NCI-H1092 treated with DMSO at 0.1 percent for 48 hours (cell line): ENCODE measurements around the gene GRN.
"Not testable (repeated sequence)": the region's sequence is repeated elsewhere in the genome, so short reads cannot be mapped to it uniquely, and the experiment has no call there.

Source experiments
- DNase-seq: peaks from one replicate; lab custom pipeline; 2025; lab: John Stamatoyannopoulos, UW

The GRN gene

DNA sequence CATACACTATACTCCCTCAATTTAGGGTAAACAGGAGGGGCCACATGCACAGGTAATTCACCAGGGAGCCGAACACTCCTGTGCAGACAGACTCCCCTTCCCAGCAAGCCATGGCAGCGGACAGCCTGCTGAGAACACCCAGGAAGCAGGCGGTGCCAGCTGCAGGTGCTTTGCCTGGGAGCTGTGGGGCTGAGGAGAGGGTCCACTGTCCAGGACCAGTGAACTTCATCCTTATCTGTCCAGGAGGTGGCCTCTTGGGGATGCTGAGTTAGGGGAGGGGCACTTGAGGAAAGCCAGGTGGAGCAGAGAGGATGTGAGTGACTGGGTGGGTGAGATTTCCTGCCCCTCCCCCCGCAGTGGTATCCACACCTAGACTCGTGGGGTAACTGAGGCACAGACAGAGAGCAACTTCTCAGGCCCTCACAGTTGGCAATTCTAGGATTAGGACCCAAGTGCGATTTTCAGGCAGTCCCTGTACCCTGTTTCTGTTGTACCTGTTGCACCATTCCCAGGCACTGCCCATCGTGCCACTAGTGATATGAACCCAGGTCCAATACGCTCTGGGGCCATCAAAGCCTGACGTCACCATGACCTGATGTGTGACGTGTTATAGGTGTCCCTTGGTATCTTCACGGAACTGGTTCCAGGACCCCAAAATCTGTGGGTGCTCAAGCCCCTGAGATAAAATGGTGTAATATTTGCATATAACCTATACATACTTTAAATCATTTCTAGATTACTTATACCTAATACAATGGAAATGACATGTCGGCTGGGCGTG lies 1.2 kb downstream of the GRN start:
- no peak for DNase-seq

DNA sequence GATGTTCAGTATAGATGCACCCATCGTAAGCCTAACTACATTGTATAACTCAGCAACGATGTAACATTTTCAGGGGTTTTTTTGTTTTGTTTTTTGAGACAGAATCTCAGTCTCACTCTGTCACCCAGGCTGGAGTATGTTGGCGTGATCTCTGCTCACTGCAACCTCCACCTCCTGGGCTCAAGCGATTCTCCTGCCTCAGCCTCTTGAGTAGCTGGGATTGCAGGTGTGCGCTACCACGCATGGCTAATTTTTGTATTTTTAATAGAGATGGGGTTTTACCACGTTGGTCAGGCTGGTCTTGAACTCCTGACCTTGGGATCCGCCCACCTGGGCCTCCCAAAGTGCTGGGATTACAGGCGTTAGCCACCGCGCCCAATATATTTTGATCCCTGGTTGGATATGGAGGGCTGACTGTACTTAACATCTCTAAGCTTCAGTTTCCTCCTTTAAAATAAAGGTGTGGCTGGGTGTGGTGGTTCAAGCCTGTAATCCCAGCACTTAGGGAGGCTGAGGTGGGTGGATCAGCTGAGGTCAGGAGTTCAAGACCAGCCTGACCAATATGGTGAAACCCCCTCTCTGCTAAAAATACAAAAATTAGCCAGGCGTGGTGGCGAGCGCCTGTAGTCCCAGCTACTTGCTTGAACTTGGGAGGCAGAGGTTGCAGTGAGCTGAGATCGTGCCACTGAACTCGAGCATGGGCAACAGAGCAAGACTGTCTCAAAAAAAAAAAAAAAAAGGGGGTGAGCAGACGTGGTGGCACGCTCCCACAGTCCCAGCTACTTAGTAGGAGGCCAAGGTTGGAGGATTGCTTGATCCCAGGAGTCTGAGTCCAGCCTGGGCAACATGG lies 2.3 kb downstream of the GRN start:
- DNase-seq: not testable (repeated sequence)

- no peak for DNase-seq
Measured at GRCh38 chr17:44348234-44348987, 3.3 kb downstream of the GRN start.

DNA sequence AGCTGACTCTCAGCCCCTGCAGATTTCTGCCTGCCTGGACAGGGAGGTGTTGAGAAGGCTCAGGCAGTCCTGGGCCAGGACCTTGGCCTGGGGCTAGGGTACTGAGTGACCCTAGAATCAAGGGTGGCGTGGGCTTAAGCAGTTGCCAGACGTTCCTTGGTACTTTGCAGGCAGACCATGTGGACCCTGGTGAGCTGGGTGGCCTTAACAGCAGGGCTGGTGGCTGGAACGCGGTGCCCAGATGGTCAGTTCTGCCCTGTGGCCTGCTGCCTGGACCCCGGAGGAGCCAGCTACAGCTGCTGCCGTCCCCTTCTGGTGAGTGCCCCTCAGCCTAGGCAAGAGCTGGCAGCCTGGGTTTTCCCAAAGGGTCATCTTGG lies 3.9 kb downstream of the GRN start:
- no peak for DNase-seq

- no peak for DNase-seq
Measured at GRCh38 chr17:44349553-44350070, 4.5 kb downstream of the GRN start.

DNA sequence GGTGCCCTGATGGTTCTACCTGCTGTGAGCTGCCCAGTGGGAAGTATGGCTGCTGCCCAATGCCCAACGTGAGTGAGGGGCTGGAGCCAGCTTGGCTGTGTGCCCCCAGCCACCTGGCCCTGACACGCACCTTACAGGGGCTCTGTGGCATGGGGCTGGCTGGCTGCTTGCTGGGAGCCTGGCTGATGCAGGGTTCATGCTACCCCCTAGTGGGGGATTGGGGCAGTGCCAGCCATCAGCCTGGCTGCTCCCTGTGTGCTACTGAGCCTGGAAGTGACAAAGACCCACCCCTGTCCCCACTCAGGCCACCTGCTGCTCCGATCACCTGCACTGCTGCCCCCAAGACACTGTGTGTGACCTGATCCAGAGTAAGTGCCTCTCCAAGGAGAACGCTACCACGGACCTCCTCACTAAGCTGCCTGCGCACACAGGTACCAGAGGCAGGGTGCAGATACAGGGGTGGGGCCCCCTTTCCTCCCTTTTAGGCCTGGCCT lies 5.7 kb downstream of the GRN start:
- DNase-seq: peak; percentile 39

DNA sequence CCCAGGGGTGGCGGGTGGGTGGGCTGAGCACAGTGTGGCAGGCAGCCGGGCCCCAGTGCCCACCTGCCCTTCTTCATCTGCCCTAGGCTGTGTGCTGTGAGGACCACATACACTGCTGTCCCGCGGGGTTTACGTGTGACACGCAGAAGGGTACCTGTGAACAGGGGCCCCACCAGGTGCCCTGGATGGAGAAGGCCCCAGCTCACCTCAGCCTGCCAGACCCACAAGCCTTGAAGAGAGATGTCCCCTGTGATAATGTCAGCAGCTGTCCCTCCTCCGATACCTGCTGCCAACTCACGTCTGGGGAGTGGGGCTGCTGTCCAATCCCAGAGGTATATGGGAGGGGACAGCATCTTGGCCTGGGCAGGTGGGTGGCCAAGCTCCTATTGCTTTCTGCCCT lies 6.4 kb downstream of the GRN start:
- DNase-seq: no peak

GRCh38 chr17:44351961-44352827 lies 7.1 kb downstream of the GRN start:
- no peak for DNase-seq

DNA sequence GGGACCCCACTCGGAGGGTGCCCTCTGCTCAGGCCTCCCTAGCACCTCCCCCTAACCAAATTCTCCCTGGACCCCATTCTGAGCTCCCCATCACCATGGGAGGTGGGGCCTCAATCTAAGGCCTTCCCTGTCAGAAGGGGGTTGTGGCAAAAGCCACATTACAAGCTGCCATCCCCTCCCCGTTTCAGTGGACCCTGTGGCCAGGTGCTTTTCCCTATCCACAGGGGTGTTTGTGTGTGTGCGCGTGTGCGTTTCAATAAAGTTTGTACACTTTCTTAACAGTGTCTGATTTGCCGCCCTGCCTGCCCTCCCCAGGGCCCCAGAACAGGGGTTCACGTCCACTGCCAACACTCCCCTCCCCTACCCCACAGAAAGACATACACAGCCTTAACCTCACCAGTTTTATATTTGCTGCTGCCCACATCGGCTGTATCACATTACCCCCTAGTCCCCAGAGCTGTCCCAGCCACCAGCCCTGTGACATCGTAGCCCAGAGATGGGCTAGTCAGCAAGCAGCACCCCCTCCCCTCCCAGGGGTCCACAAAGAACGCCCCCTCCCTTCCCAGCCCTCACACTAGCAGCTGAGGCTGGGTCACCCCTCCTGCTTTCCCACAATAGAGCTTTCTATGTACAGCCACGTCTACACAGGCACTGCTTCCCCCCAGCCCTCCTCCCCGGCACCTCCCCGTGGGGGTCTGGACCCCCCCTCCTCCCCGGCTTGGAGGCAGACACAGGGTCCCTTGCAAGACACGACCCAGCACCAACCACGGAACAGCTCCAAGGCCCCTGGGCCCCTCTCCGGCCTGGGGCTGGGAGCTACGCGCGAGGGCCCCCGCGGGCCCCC lies 7.9 kb downstream of the GRN start:
- no peak for DNase-seq

DNA sequence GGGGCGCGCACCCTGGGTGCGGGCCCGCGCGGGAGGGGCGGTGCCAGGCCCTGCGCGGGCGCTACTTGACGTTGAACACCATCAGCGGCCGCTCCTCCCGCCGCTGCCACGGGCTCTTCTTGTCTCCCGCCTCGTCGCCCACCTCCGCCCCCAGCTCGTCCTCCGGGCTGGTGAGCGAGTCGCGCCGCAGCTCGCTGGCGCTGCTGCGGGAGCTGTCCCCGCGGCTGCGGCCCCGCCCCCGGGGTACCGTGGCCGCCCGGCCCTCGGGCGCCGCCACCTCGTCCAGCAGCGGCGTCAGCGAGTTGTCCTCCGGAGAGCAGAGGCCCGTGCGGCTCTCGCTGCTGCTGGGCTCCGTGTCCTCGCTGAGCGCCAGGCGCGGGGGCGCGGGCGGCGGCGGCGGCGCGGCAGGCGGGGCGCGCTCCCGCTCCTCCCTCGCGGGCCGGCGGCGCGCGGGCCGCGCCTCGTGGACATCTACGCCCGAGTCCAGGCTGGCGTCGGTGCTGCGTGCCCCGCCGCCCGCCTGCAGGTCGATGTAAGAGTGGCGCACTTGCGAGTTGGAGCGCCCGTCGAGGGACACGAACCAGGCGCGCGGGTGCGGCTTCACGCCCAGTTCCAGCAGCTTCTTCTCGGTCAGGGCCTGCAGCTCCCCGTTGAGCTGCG lies 8.7 kb downstream of the GRN start:
- DNase-seq: no peak

GRCh38 chr17:44354582-44355561 lies 9.8 kb downstream of the GRN start:
- no peak for DNase-seq

DNA sequence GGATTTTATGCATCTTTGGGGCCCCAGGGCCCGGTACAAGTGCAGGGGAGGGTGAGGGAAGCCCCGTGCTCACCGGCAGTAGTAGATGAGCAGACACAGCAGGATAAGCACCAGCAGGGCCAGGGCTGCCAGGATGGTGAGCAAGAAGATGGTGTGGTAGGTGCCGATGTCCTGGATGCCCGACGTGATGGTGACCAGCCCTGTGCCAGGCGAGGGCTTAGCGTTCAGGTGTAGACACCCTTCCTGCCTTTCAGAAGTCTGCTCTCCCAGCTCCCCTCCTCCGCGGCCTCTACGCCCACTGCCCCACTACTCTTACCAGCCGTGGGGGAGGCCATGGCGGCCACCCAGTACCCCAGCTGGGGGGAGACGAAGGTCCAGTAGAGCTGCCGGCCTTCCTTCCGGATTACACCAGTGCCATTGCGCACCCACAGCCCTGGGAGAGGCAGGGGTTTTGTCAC lies 10.6 kb downstream of the GRN start:
- no peak for DNase-seq

- DNase-seq: no peak
Measured at GRCh38 chr17:44356241-44356640, 11.1 kb downstream of the GRN start.

GRCh38 chr17:44358066-44358465 lies 13.0 kb downstream of the GRN start:
- DNase-seq: no peak

DNA sequence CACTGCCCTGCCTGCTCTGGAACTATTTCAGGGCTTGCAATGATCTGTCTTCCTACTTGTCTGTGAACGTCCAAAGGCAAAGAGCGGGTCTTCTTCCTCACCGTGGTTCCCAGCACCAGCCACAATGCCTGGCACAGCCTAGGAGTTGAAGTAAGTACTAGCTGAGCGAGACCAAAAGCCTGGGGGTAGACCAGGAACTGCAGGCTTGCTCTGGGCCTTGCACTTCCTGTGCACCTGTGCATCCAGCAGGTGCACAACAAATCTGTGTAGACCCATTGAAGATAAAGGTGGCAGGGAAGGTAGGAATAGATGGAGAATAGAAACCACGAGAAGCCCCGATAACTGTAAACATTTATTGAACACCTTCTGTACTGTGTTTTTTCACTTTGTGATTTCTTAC lies 13.9 kb downstream of the GRN start:
- DNase-seq: no peak

DNA sequence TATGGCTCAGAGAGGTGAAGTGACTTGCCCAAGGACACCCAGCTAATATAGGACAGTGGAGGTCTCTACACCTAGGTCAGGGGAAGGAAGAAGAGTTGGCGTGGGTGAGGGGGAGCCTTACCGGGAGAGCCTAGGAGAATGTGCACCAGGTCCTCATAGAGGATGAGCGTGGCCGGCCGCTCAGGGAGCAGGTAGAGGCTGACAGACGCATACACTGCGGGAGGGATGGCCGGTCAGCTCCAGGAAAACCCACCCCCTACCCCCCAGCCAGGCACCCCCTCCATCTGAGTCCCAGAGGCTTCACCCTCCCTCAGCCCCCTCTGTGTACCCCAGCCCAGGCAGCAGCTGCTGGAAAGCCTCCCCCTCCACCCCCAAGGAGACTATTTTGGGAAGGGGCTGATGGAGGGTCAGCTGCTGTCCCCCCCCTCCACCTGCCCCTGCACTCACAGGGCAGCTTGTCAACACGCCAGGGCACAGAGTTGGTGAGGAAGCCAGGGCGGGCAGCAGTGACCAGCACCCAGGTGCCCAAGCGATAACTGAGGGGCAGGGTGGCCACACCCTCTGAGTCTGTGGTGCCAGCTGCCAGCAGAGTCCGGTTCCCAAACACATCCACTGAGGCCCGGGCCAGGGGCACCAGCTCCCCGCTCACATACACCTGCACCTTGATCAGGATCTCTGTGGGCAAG lies 14.5 kb downstream of the GRN start:
- DNase-seq: no peak

DNA sequence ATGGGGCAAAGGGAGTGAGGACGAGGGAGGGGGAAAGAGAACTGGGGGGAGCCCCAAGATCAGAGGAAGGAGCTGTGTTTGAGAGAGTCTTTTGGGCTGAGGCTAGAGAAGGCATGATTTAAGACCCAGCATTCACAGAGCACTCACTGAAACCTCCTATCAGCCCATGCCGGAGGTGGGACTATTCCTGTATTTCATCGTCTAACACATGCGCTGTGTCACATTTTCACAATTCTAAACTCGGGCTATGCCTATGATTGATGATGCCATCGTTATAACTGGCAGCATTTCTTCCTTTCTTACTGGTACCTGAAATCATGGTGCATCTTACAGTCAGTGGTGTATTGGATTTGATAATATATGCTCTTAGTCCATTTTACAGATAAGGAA lies 15.0 kb downstream of the GRN start:
- DNase-seq: no peak

DNA sequence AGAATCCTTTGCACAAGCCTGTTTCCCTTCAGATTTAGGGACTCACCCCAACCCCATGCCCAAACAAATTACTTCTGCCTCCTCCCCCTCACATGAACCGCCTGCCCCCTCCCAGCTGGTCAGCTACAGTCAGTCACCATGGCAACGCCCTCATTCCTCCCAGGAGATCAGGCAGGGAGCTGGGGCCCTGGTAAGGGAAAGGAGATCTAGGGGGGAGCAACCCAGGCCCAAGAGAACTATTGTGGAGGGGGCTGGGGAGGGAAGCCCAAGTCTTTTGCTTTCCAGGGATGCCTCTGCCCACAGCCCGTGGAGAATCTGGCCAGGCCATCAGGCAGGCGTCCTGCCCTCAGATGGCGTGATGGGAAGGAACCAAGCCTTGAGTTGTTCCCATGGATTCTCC lies 15.7 kb downstream of the GRN start:
- DNase-seq: no peak
